ENCODE results near the gene CSK. TPM values are rescaled to one million over a fixed set of nuclear protein-coding genes. Genes with fewer than 3 reads are reported as not detected.

CSK gene
- polyA plus RNA-seq, 4 donors, result 34.6 to 52.8 (median 43.5) TPM

- DNase-seq (ENCODE audit: low read depth in 4 of 4, low spot score in 3 of 4), result no peak
Measured at GRCh38 chr15:74840851-74841775, 59.2 kb downstream of the CSK start.

GRCh38 chr15:74841891-74842373 lies 60.1 kb downstream of the CSK start:
- DNase-seq (ENCODE audit: low read depth in 4 of 4, low spot score in 3 of 4), result no peak

- peak; percentile 59 to 76 (median 72) for DNase-seq (ENCODE audit: low read depth in 4 of 4, low spot score in 3 of 4)
Measured at GRCh38 chr15:74842581-74843444, 60.9 kb downstream of the CSK start, which contains the start of gene ULK3. TSS of gene ULK3 (minus strand) at chr15:74843156. CDS start at chr15:74843105, 51 bp downstream.

- DNase-seq (ENCODE audit: low read depth in 4 of 4, low spot score in 3 of 4), result no peak
Measured at GRCh38 chr15:74843445-74843828, 61.6 kb downstream of the CSK start.

GRCh38 chr15:74843891-74844299 lies 62.0 kb downstream of the CSK start:
- no peak for DNase-seq (ENCODE audit: low read depth in 4 of 4, low spot score in 3 of 4)

- DNase-seq (ENCODE audit: low read depth in 4 of 4, low spot score in 3 of 4), result no peak
Measured at GRCh38 chr15:74844319-74845207, 62.7 kb downstream of the CSK start.

- DNase-seq (ENCODE audit: low read depth in 4 of 4, low spot score in 3 of 4), result no peak
Measured at GRCh38 chr15:74845208-74845568, 63.3 kb downstream of the CSK start.

GRCh38 chr15:74845581-74845980 lies 63.7 kb downstream of the CSK start:
- DNase-seq (ENCODE audit: low read depth in 4 of 4, low spot score in 3 of 4), result no peak

GRCh38 chr15:74847432-74847831 lies 65.6 kb downstream of the CSK start:
- no peak for DNase-seq (ENCODE audit: low read depth in 4 of 4, low spot score in 3 of 4)

- no peak for DNase-seq (ENCODE audit: low read depth in 4 of 4, low spot score in 3 of 4)
Measured at GRCh38 chr15:74850393-74850792, 68.5 kb downstream of the CSK start.

- no peak for DNase-seq (ENCODE audit: low read depth in 4 of 4, low spot score in 3 of 4)
Measured at GRCh38 chr15:74851960-74852359, 70.1 kb downstream of the CSK start.

Other genes starting within 250 kb of the CSK start
- gene ARID3B, start 240.9 kb upstream of the CSK start, polyA plus RNA-seq (ENCODE audit: insufficient read length in 4 of 4), result 10 to 100 TPM in 3 of 4 donors, 1 to 10 TPM in 1; 5.2 to 17.1 (median 14.9) TPM
- 10 to 100 TPM; 61.0 to 84.1 (median 70.9) TPM for gene CLK3, start 166.2 kb upstream of the CSK start, polyA plus RNA-seq (ENCODE audit: insufficient read length in 4 of 4)
- 10 to 100 TPM; 35.8 to 42.9 (median 39.8) TPM for gene EDC3, start 86.1 kb upstream of the CSK start, polyA plus RNA-seq (ENCODE audit: insufficient read length in 4 of 4)
- gene CYP1A1, start 56.6 kb upstream of the CSK start, polyA plus RNA-seq (ENCODE audit: insufficient read length in 4 of 4), result not detected
- under 1 TPM; 0.06 to 0.20 (median 0.13) TPM for gene CYP1A2, start 33.2 kb upstream of the CSK start, polyA plus RNA-seq (ENCODE audit: insufficient read length in 4 of 4)
- not detected for gene LMAN1L, start 30.8 kb downstream of the CSK start, polyA plus RNA-seq (ENCODE audit: insufficient read length in 4 of 4)
- not detected for gene CPLX3, start 44.5 kb downstream of the CSK start, polyA plus RNA-seq (ENCODE audit: insufficient read length in 4 of 4)
- gene ULK3, start 61.1 kb downstream of the CSK start, polyA plus RNA-seq (ENCODE audit: insufficient read length in 4 of 4), result 10 to 100 TPM; 29.3 to 35.1 (median 30.0) TPM
- gene SCAMP2, start 91.3 kb downstream of the CSK start, polyA plus RNA-seq (ENCODE audit: insufficient read length in 4 of 4), result 10 to 100 TPM; 65.3 to 74.9 (median 71.9) TPM
- gene MPI, start 108.0 kb downstream of the CSK start, polyA plus RNA-seq (ENCODE audit: insufficient read length in 4 of 4), result 10 to 100 TPM; 49.1 to 67.4 (median 59.8) TPM
- 10 to 100 TPM; 49.9 to 57.9 (median 53.2) TPM for gene FAM219B, start 124.8 kb downstream of the CSK start, polyA plus RNA-seq (ENCODE audit: insufficient read length in 4 of 4)
- gene COX5A, start 156.0 kb downstream of the CSK start, polyA plus RNA-seq (ENCODE audit: insufficient read length in 4 of 4), result 100 to 1,000 TPM in 3 of 4 donors, 10 to 100 TPM in 1; 100.0 to 217 (median 204) TPM
- gene RPP25, start 174.7 kb downstream of the CSK start, polyA plus RNA-seq (ENCODE audit: insufficient read length in 4 of 4), result 1 to 10 TPM; 2.3 to 3.8 (median 2.9) TPM
- gene SCAMP5, start 213.5 kb downstream of the CSK start, polyA plus RNA-seq (ENCODE audit: insufficient read length in 4 of 4), result 10 to 100 TPM; 17.9 to 29.0 (median 20.8) TPM
- gene PPCDC, start 241.5 kb downstream of the CSK start, polyA plus RNA-seq (ENCODE audit: insufficient read length in 4 of 4), result 10 to 100 TPM in 2 of 4 donors, 1 to 10 TPM in 2; 9.0 to 14.1 (median 9.9) TPM

Measured in left renal pelvis (tissue), 4 donors.